Uterus (tissue), 4 donors: ENCODE data around the gene SVIP. TPM values are rescaled to one million over a fixed set of nuclear protein-coding genes. Genes with fewer than 3 reads are reported as not detected.

ENCODE experiments used
- DNase-seq, 2 donors: peaks; one replicate each; pipeline ENCODE4 v3.0.0-alpha.2; 2019 to 2020
- H3K27ac ChIP-seq, 2 donors: fragments of 200-600 bp; sonication (generic); 1 replicate in 1 of 2; 2 replicates in 1 of 2; pipeline ENCODE4 v1.5.1; 2016 to 2018
- H3K27me3 ChIP-seq, 2 donors: fragments of 200-600 bp; sonication (generic); one replicate each; pipeline ENCODE4 v1.5.1; 2018 to 2019; ENCODE audit warnings: control low read depth in 1 of 2
- H3K36me3 ChIP-seq, 2 donors: fragments of 200-600 bp; sonication (generic); one replicate each; pipeline ENCODE4 v1.5.1; 2019; ENCODE audit warnings: control low read depth in 1 of 2
- H3K4me1 ChIP-seq, 2 donors: fragments of 200-600 bp; sonication (generic); one replicate each; pipeline ENCODE4 v1.5.1; 2018 to 2019; ENCODE audit warnings: control low read depth in 1 of 2
- H3K4me3 ChIP-seq, 2 donors: fragments of 200-600 bp; sonication (generic); 1 replicate in 1 of 2; 2 replicates in 1 of 2; pipeline ENCODE4 v1.5.1; 2018 to 2019; ENCODE audit warnings: mild to moderate bottlenecking in 1 of 2
- H3K9me3 ChIP-seq, 2 donors: fragments of 200-600 bp; sonication (generic); one replicate each; pipeline ENCODE4 v1.5.1; 2019; ENCODE audit warnings: control low read depth in 1 of 2
- POLR2A ChIP-seq, 2 donors: fragments of 450-650 bp; IDR thresholded peaks; one replicate each; pipeline ENCODE4 v1.6.1; 2016; ENCODE audit warnings: antibody characterized with exemption in 2 of 2, mild to moderate bottlenecking in 1 of 2, moderate library complexity in 1 of 2
- intact Hi-C: fragments of 100-400 bp; cut with DNase I; formaldehyde crosslinking; loops from one replicate; pipeline ENCODE4 v1.15.1; 2023; ENCODE audit warnings: low total_unique reads
- total RNA-seq, 4 donors: library from RNA; depleted of rRNA in 3 of 4; stranded (reverse); fragments of >200 nt in 3 of 4; gene quantifications; one replicate each; pipeline versions ENCODE4 v1.1.0 to v1.2.4, GENCODE V29; 2014 to 2023
- TF ChIP-seq, protein P1 (sequence below), 4 experiments: fragments of 200-600 bp in 2 of 4; fragments of 450-650 bp in 2 of 4; sonication (generic) in 2 of 4; IDR thresholded peaks; one replicate each; pipeline ENCODE4 v1.5.1; 2016 to 2019; ENCODE audit warnings: antibody characterized with exemption in 4 of 4, mild to moderate bottlenecking in 2 of 4, moderate library complexity in 1 of 4
- donor health status: DM: yes; HTN: yes; CAD: no.

Gene SVIP
- total RNA-seq, 4 donors from 2014 or later, result 2.0 to 20.7 (median 11.9) TPM

GRCh38 chr11:22786475-22786874 is 43.1 kb downstream of the SVIP start:
- Histone ChIP-seq H3K9me3 (no peaks in the 10 kb centered on the region), H3K36me3 (no peaks in the 10 kb centered on the region), H3K4me1 (no peaks in the 10 kb centered on the region), H3K4me3 (no peak overlapping the region), H3K27me3 (no peaks in the 10 kb centered on the region), H3K27ac (no peak overlapping the region)
- intact Hi-C loops, result no loop called here
- no peak for DNase-seq
- TF ChIP-seq, protein P1, sequence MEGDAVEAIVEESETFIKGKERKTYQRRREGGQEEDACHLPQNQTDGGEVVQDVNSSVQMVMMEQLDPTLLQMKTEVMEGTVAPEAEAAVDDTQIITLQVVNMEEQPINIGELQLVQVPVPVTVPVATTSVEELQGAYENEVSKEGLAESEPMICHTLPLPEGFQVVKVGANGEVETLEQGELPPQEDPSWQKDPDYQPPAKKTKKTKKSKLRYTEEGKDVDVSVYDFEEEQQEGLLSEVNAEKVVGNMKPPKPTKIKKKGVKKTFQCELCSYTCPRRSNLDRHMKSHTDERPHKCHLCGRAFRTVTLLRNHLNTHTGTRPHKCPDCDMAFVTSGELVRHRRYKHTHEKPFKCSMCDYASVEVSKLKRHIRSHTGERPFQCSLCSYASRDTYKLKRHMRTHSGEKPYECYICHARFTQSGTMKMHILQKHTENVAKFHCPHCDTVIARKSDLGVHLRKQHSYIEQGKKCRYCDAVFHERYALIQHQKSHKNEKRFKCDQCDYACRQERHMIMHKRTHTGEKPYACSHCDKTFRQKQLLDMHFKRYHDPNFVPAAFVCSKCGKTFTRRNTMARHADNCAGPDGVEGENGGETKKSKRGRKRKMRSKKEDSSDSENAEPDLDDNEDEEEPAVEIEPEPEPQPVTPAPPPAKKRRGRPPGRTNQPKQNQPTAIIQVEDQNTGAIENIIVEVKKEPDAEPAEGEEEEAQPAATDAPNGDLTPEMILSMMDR (IDR thresholded peaks at IDR 0.05), result no peak
- TF ChIP-seq POLR2A (IDR thresholded peaks at IDR 0.05), result no peak

DNA sequence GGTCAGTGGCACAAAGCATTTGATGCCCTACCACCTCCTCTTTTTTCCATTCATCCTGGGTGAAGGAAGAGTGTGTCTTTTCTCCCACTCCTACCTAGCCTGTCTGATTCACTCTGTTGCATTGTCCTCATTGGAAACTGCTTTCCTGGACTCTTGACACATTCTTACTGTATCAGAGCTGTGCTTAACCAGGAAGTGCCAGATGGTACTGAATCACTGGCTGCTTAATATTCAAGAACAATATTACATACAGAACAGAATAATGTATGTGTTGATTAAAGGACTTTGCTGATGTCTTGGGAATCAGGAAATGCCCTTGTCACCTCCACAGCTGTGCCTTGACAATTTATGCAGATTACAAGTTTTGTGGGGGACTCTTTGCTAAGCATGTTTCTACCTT is 44.4 kb downstream of the SVIP start:
- intact Hi-C loops, result no loop called here
- Histone ChIP-seq H3K4me3 (no peak overlapping the region), H3K36me3 (no peaks in the 10 kb centered on the region), H3K4me1 (no peaks in the 10 kb centered on the region), H3K27ac (no peak overlapping the region), H3K9me3 (no peaks in the 10 kb centered on the region), H3K27me3 (no peaks in the 10 kb centered on the region)
- TF ChIP-seq POLR2A (IDR thresholded peaks at IDR 0.05), result no peak
- TF ChIP-seq, protein P1 (IDR thresholded peaks at IDR 0.05), result no peak
- no peak for DNase-seq

DNA sequence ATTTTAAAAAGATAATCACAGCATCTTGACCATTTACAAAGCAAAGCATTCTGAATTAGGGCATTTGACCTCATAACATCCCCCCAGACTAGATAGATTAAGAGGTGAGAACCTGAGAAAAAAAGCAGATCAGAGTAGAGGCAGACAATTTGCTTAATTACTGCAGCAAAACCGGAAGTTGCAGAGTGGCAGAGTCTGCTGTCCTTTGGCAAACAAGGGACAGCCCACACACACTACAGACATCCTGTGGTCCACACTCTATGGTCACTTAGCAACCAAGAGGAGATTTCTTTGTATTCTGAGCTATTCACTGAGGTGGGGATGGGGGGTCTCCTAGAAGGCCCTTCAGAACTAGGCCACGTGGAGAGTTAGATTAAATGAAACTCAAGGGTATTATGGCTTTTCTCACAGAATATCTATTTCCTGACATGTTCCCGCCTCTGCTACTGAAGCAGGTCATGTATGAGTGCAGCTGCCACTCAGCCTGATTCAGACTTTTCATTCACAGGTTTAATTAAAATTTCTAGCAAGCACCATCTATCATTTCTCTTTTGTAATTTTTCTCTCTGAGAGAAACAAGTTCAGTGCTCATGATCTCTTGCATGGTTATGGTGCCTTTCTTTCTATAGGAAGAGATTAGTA is 48.5 kb downstream of the SVIP start:
- no peak for DNase-seq
- no peaks in the 10 kb centered on the region for H3K4me1 ChIP-seq
- H3K4me3 ChIP-seq, result no peak overlapping the region
- no peaks in the 10 kb centered on the region for H3K36me3 ChIP-seq
- intact Hi-C loops, result no loop called here
- no peaks in the 10 kb centered on the region for H3K27me3 ChIP-seq
- TF ChIP-seq POLR2A (IDR thresholded peaks at IDR 0.05), result no peak
- TF ChIP-seq, protein P1 (IDR thresholded peaks at IDR 0.05), result no peak
- H3K27ac ChIP-seq, result no peak overlapping the region
- no peaks in the 10 kb centered on the region for H3K9me3 ChIP-seq

- Histone ChIP-seq H3K36me3 (no peaks in the 10 kb centered on the region), H3K4me3 (no peak overlapping the region), H3K27me3 (no peaks in the 10 kb centered on the region), H3K9me3 (no peaks in the 10 kb centered on the region), H3K4me1 (no peaks in the 10 kb centered on the region), H3K27ac (no peak overlapping the region)
- TF ChIP-seq, protein P1 (IDR thresholded peaks at IDR 0.05), result no peak
- TF ChIP-seq POLR2A (IDR thresholded peaks at IDR 0.05), result no peak
- intact Hi-C loops, result no loop called here
- no peak for DNase-seq
Measured at GRCh38 chr11:22779850-22780249, 49.8 kb downstream of the SVIP start.

- H3K36me3 ChIP-seq, result no peaks in the 10 kb centered on the region
- no peaks in the 10 kb centered on the region for H3K9me3 ChIP-seq
- H3K4me1 ChIP-seq, result no peaks in the 10 kb centered on the region
- no peak overlapping the region for H3K4me3 ChIP-seq
- no peak overlapping the region for H3K27ac ChIP-seq
- TF ChIP-seq POLR2A (IDR thresholded peaks at IDR 0.05), result no peak
- TF ChIP-seq, protein P1 (IDR thresholded peaks at IDR 0.05), result no peak
- intact Hi-C loops, result no loop called here
- no peak for DNase-seq
- no peaks in the 10 kb centered on the region for H3K27me3 ChIP-seq
Measured at GRCh38 chr11:22778642-22779041, 51.0 kb downstream of the SVIP start.
